Measurements from ENCODE around the gene CREB3L4.

Gene CREB3L4

GRCh38 chr1:153938996-153939395 is 28.7 kb upstream of the CREB3L4 start:
- no peak for DNase-seq

- DNase-seq, result no peak
Observed at GRCh38 chr1:153939476-153939875, 28.2 kb upstream of the CREB3L4 start.

- no peak for DNase-seq
Observed at GRCh38 chr1:153940756-153941155, 26.9 kb upstream of the CREB3L4 start.

- no peak for DNase-seq
Observed at GRCh38 chr1:153941826-153942725, 25.6 kb upstream of the CREB3L4 start.

GRCh38 chr1:153942766-153943549 is 24.7 kb upstream of the CREB3L4 start:
- DNase-seq, result no peak

- DNase-seq, result no peak
Observed at GRCh38 chr1:153944005-153944826, 23.5 kb upstream of the CREB3L4 start.

GRCh38 chr1:153944827-153945117 is 22.9 kb upstream of the CREB3L4 start:
- DNase-seq, result no peak

- no peak for DNase-seq
Observed at GRCh38 chr1:153945131-153945794, 22.4 kb upstream of the CREB3L4 start.

GRCh38 chr1:153945795-153946621 is 21.7 kb upstream of the CREB3L4 start:
- no peak for DNase-seq

- DNase-seq, result no peak
Observed at GRCh38 chr1:153946622-153947241, 21.0 kb upstream of the CREB3L4 start, which contains the start of gene DENND4B. Gene DENND4B (minus strand): TSS chr1:153946718. CDS start chr1:153944374, 2,344 bp downstream.

GRCh38 chr1:153951183-153951582 is 16.5 kb upstream of the CREB3L4 start:
- no peak for DNase-seq

GRCh38 chr1:153951801-153952200 is 15.9 kb upstream of the CREB3L4 start:
- DNase-seq, result no peak

- no peak for DNase-seq
Observed at GRCh38 chr1:153953859-153954365, 13.8 kb upstream of the CREB3L4 start.

GRCh38 chr1:153954826-153955225 is 12.9 kb upstream of the CREB3L4 start:
- DNase-seq, result no peak

GRCh38 chr1:153956997-153957715 is 10.5 kb upstream of the CREB3L4 start:
- DNase-seq, result no peak

GRCh38 chr1:153957744-153958110 is 10.0 kb upstream of the CREB3L4 start:
- no peak for DNase-seq

- DNase-seq, result peak; percentile 35
Observed at GRCh38 chr1:153958111-153958960, 9.4 kb upstream of the CREB3L4 start, which contains the start of gene CRTC2. Gene CRTC2 (minus strand): TSS chr1:153958612. CDS start chr1:153958497, 115 bp downstream.

- no peak for DNase-seq
Observed at GRCh38 chr1:153958961-153959260, 8.8 kb upstream of the CREB3L4 start.

- no peak for DNase-seq
Observed at GRCh38 chr1:153959454-153959853, 8.2 kb upstream of the CREB3L4 start.
